Peyer's patch (tissue), 4 donors: ENCODE measurements around the gene MRNIP.

ENCODE experiments used
- POLR2A ChIP-seq, 2 donors: fragments of 450-650 bp; IDR thresholded peaks; one replicate each; pipeline ENCODE4 v1.5.1; 2017; ENCODE audit warnings: antibody characterized with exemption in 2 of 2, mild to moderate bottlenecking in 2 of 2, moderate library complexity in 2 of 2
- TF ChIP-seq, protein P1 (sequence below), 6 experiments: fragments of 450-650 bp in 4 of 6; fragments of 200-600 bp in 2 of 6; sonication (generic) in 1 of 6; IDR thresholded peaks; one replicate each; pipeline ENCODE4 v1.5.1; 2017 to 2019; ENCODE audit warnings: antibody characterized with exemption in 6 of 6, mild to moderate bottlenecking in 3 of 6, moderate library complexity in 1 of 6

DNA sequence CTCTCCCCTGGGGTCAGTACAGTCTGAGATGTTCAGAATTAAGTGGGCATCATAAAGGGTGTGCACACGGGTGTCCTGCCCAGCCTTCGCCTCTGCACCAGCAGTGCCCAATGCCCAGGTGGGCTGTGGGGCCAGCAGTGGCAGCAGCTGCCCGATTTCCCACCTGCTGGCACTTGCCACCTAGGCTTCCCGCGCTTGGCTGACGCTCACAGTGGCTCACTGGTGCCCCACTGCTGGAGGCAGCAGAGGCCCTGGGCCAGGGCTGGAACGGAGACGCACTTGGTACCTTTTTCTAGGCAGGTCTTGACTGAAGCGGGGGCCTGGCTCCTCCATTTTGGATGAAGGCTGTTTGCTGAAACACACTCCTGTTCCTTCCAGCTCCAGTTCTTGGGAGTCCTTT, 17.0 kb downstream of the MRNIP start:
- TF ChIP-seq, protein P1, sequence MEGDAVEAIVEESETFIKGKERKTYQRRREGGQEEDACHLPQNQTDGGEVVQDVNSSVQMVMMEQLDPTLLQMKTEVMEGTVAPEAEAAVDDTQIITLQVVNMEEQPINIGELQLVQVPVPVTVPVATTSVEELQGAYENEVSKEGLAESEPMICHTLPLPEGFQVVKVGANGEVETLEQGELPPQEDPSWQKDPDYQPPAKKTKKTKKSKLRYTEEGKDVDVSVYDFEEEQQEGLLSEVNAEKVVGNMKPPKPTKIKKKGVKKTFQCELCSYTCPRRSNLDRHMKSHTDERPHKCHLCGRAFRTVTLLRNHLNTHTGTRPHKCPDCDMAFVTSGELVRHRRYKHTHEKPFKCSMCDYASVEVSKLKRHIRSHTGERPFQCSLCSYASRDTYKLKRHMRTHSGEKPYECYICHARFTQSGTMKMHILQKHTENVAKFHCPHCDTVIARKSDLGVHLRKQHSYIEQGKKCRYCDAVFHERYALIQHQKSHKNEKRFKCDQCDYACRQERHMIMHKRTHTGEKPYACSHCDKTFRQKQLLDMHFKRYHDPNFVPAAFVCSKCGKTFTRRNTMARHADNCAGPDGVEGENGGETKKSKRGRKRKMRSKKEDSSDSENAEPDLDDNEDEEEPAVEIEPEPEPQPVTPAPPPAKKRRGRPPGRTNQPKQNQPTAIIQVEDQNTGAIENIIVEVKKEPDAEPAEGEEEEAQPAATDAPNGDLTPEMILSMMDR (IDR thresholded peaks at IDR 0.05): no peak
- no peak for TF ChIP-seq POLR2A (IDR thresholded peaks at IDR 0.05)
